HepG2 (cell line): Measurements from ENCODE around the gene KCNA3. TPM values are rescaled to one million over a fixed set of nuclear protein-coding genes. Genes with fewer than 3 reads are reported as not detected.

Source experiments
- ATAC-seq: fragments of 200-7000 bp; cut with Tn5 transposase; 3 replicates; pipeline ENCODE4 v1.9.1; 2020; ENCODE audit warnings: mild to moderate bottlenecking, moderate library complexity
- BruUV-seq: library from RNA; stranded (reverse); fragments of 400-500 nt; replicated peaks from 2 replicates; lab custom pipeline; 2021; lab: Mats Ljungman, UMichigan
- CTCF ChIA-PET: fragments of 300-600 bp; formaldehyde crosslinking; extraction: SDS; loops from one replicate; lab custom pipeline; 2021; ENCODE audit warnings: low total read pairs, inconsistent platforms, low intra/inter-chr PET ratio; lab: Yijun Ruan, JAX
- POLR2A ChIA-PET: fragments of 350-600 bp; sonication (Branson Sonifier 250); formaldehyde crosslinking; loops from one replicate; lab custom pipeline; 2020; ENCODE audit warnings: antibody characterized with exemption, inconsistent platforms; lab: Yijun Ruan, JAX
- DNase-seq: peaks from one replicate; pipeline ENCODE4 v3.0.0-alpha.2; 2015; ENCODE audit warnings: low spot score
- FAIRE-seq: peaks from 3 replicates; lab custom pipeline; 2011; peaks lifted over from hg19 to GRCh38; lab: Jason Lieb, UNC
- H2AFZ ChIP-seq: one replicate; pipeline ENCODE4 v1.6.1; 2011; ENCODE audit warnings: low read length, inconsistent platforms
- H3K27ac ChIP-seq: fragments of 300-600 bp; 3 replicates; pipeline ENCODE4 v1.8.0; 2011; ENCODE audit warnings: mixed run types, mild to moderate bottlenecking, mixed read lengths, low read length, inconsistent platforms; ENCODE audit not compliant: insufficient read depth; ENCODE audit errors: extremely low read length
- H3K27me3 ChIP-seq, 2 experiments: fragments of 200-600 bp in 1 of 2; 2 replicates in 1 of 2; 3 replicates in 1 of 2; pipeline versions ENCODE4 v1.6.0 to v1.8.0; 2011; ENCODE audit warnings: low read length in 2 of 2, mild to moderate bottlenecking in 2 of 2, moderate library complexity in 2 of 2, inconsistent platforms in 1 of 2; ENCODE audit not compliant: insufficient read depth in 2 of 2, control insufficient read depth in 1 of 2
- H3K36me3 ChIP-seq, 2 experiments: fragments of 200-600 bp in 1 of 2; replicated peaks in 1 of 2; 2 replicates in 1 of 2; 3 replicates in 1 of 2; pipeline versions ENCODE4 v1.5.1 to v1.8.0; 2011; ENCODE audit warnings: low read length in 2 of 2, inconsistent platforms in 1 of 2; ENCODE audit not compliant: insufficient read depth in 2 of 2, control insufficient read depth in 1 of 2
- H3K4me1 ChIP-seq: 2 replicates; pipeline ENCODE4 v1.5.1; 2012; ENCODE audit warnings: low read length, inconsistent platforms; ENCODE audit not compliant: insufficient read depth
- H3K4me2 ChIP-seq: 2 replicates; pipeline ENCODE4 v1.6.0; 2011; ENCODE audit warnings: low read depth, low read length, inconsistent platforms
- H3K4me3 ChIP-seq, 3 experiments: fragments of 200-600 bp in 1 of 3; sonication (generic), shearing (Covaris generic) in 1 of 3; replicated peaks in 1 of 3; 2 replicates each; pipeline ENCODE4 v1.5.1; 2011 to 2016; ENCODE audit warnings: low read length in 3 of 3, inconsistent platforms in 2 of 3, low read depth in 2 of 3, mild to moderate bottlenecking in 2 of 3, control low read depth in 1 of 3, mixed read lengths in 1 of 3; ENCODE audit not compliant: insufficient read depth in 1 of 3
- H3K79me2 ChIP-seq: one replicate; pipeline ENCODE4 v1.6.1; 2011; ENCODE audit warnings: low read length, inconsistent platforms; ENCODE audit not compliant: insufficient read depth
- H3K9ac ChIP-seq: 2 replicates; pipeline ENCODE4 v1.6.0; 2011; ENCODE audit warnings: mild to moderate bottlenecking, low read depth, low read length, inconsistent platforms; ENCODE audit not compliant: insufficient read depth
- H3K9me3 ChIP-seq: 2 replicates; pipeline ENCODE4 v1.5.1; 2012; ENCODE audit warnings: mild to moderate bottlenecking, low read length
- H4K20me1 ChIP-seq: 2 replicates; pipeline ENCODE4 v1.6.0; 2011; ENCODE audit warnings: inconsistent platforms, mild to moderate bottlenecking, low read length, moderate library complexity; ENCODE audit not compliant: insufficient read depth
- ARID2 ChIP-seq: sonication (generic); formaldehyde crosslinking; IDR thresholded peaks from 2 replicates; pipeline ENCODE4 v1.8.1; 2022; ENCODE audit warnings: mild to moderate bottlenecking, missing genetic modification reagents, borderline replicate concordance
- FOXP1 ChIP-seq, 2 experiments: fragments of 450-650 bp in 1 of 2; IDR thresholded peaks; 2 replicates each; pipeline ENCODE4 v1.6.1; 2017 to 2018; ENCODE audit warnings: antibody characterized with exemption in 1 of 2
- HNRNPL ChIP-seq: fragments of 200-400 bp; formaldehyde crosslinking; IDR thresholded peaks from 2 replicates; pipeline ENCODE4 v1.6.1; 2017; ENCODE audit warnings: mild to moderate bottlenecking, low read depth, low read length
- RORA ChIP-seq: sonication (generic); formaldehyde crosslinking; IDR thresholded peaks from 2 replicates; pipeline ENCODE4 v1.5.0; 2020; ENCODE audit warnings: mild to moderate bottlenecking, missing genetic modification reagents, moderate library complexity
- YEATS4 ChIP-seq: sonication (generic); formaldehyde crosslinking; IDR thresholded peaks from 2 replicates; pipeline ENCODE4 v1.4.0; 2020; ENCODE audit warnings: missing genetic modification reagents, borderline replicate concordance
- ZNF121 ChIP-seq: sonication (generic); formaldehyde crosslinking; IDR thresholded peaks from 2 replicates; pipeline ENCODE4 v1.5.0; 2020; ENCODE audit warnings: mild to moderate bottlenecking, missing genetic modification reagents
- ZNF274 ChIP-seq: sonication (generic); formaldehyde crosslinking; IDR thresholded peaks from 2 replicates; pipeline ENCODE4 v1.5.1; 2020; ENCODE audit warnings: mild to moderate bottlenecking, missing genetic modification reagents
- WGBS: methylation state at CpG from one replicate; pipeline ENCODE4 v1.1.6; 2017; ENCODE audit warnings: low lambda C conversion rate; 5-methylcytosine and 5-hydroxymethylcytosine counted together
- in situ Hi-C: cut with HindIII; loops from 2 replicates; pipeline ENCODE4 v1.10.0; 2017; ENCODE audit warnings: low pct_unique_long_range_greater_than_20kb; ENCODE audit not compliant: extremely low pct_ligation_motif_present
- intact Hi-C: fragments of 100-400 bp; cut with micrococcal nuclease; formaldehyde crosslinking; loops from one replicate; pipeline ENCODE4 v1.10.0; 2022; ENCODE audit not compliant: unreplicated experiment
- polyA plus RNA-seq, 8 experiments: library from polyadenylated mRNA; depleted of rRNA in 3 of 8; stranded (reverse) in 7 of 8; unstranded in 1 of 8; fragments of >200 nt; fragmentation: Illumina TruSeq in 4 of 8; extraction: Trizol in 4 of 8; gene quantifications; 2 replicates each; pipeline versions ENCODE4 v1.2.1 to v1.2.3, GENCODE V29; 2011 to 2016; ENCODE audit warnings: low read depth in 4 of 8, missing spikeins in 1 of 8, mixed read lengths in 1 of 8; ENCODE audit not compliant: insufficient read depth in 1 of 8
- total RNA-seq, 5 experiments: library from RNA; depleted of rRNA; stranded (reverse); fragments of >200 nt; fragmentation: Illumina TruSeq; extraction: Trizol; gene quantifications; 2 replicates each; pipeline ENCODE4 v1.2.3, GENCODE V29; 2016; ENCODE audit warnings: low read depth in 1 of 5
- TF ChIP-seq, protein P1 (sequence below): sonication (generic); formaldehyde crosslinking; IDR thresholded peaks from 2 replicates; pipeline ENCODE4 v1.8.1; 2023; ENCODE audit warnings: mild to moderate bottlenecking, missing genetic modification reagents, borderline replicate concordance
- TF ChIP-seq, protein P2 (sequence below): sonication (generic); formaldehyde crosslinking; IDR thresholded peaks from 2 replicates; pipeline ENCODE4 v1.5.1; 2020; ENCODE audit warnings: mild to moderate bottlenecking, missing genetic modification reagents, borderline replicate concordance
- TF ChIP-seq, protein P3 (sequence below), 2 experiments: sonication (generic) in 1 of 2; formaldehyde crosslinking in 1 of 2; IDR thresholded peaks; 2 replicates each; pipeline versions ENCODE4 v1.5.1 to v1.6.1; 2011 to 2020; ENCODE audit warnings: borderline replicate concordance in 1 of 2, low read depth in 1 of 2, low read length in 1 of 2, mild to moderate bottlenecking in 1 of 2, missing genetic modification reagents in 1 of 2, moderate library complexity in 1 of 2
- TF ChIP-seq, protein P4 (sequence below): sonication (generic); IDR thresholded peaks from 2 replicates; pipeline ENCODE4 v1.6.1; 2016; ENCODE audit warnings: low read depth, borderline replicate concordance

The KCNA3 gene
- total and polyA plus RNA-seq, 2 of the 13 experiments (the other 11 are each of a cell fraction or from before 2014, with no cell fraction given) = not detected

DNA sequence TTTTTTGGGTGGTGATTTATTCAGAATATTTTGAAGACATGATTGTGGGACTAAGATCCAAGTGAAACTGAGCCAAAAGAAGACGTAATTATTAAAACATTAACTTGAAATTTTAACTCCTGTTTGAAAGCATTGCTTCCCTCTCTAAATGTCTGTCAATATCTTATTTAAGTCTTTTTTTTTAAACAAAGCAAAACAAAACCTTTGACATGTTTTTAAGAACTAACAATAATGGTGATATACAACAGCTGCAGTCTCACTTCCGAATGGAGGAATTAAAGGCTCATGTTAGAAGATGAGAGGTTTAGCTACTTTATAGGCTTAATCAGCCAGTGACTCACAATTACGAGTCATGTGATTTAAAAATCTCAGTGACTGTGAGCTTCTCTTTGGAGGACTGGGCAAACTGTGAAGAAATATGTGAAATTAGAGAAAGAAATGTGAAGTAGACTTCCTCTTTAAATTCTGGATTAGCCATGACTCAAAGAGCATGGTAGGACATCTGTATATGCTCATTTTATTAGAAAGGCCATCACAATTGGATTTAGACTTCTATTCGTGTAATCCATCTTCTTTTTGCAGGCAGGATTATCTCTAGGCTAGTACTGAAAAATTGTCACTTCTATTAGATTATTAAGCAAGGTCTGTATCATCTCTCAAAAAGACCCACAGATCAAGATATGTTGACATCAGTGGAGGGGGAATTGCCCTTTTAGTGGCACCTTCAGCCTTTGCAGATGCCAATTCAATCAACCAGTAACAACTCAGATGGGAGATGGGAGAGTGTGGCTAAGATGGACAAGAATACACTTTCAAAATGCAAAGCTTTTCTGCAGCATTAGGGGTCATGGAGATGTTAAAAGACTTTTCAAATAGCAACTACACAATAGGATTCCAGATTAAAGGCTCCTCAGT, 28.7 kb downstream of the KCNA3 start:
- FAIRE-seq = no peak
- Histone ChIP-seq H3K4me3 (no peak overlapping the region), H3K27ac (no peak overlapping the region), H3K36me3 (no peaks in the 10 kb centered on the region), H4K20me1 (no peaks in the 10 kb centered on the region), H3K27me3 (no peaks in the 10 kb centered on the region), H3K9me3 (no peaks in the 10 kb centered on the region), H2AFZ (no peak overlapping the region), H3K4me1 (no peaks in the 10 kb centered on the region), H3K9ac (no peak overlapping the region), H3K79me2 (no peaks in the 10 kb centered on the region), H3K4me2 (no peak overlapping the region)
- WGBS = 4% methylated on average over 4 of the region's 4 CpGs
- no peak for TF ChIP-seq YEATS4 (CRISPR knock-in tag)
- no peak for TF ChIP-seq ZNF121
- no peak for TF ChIP-seq RORA (CRISPR knock-in tag)
- TF ChIP-seq, protein P1, sequence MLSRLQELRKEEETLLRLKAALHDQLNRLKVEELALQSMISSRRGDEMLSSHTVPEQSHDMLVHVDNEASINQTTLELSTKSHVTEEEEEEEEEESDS (CRISPR knock-in tag) = no peak
- TF ChIP-seq, protein P2, sequence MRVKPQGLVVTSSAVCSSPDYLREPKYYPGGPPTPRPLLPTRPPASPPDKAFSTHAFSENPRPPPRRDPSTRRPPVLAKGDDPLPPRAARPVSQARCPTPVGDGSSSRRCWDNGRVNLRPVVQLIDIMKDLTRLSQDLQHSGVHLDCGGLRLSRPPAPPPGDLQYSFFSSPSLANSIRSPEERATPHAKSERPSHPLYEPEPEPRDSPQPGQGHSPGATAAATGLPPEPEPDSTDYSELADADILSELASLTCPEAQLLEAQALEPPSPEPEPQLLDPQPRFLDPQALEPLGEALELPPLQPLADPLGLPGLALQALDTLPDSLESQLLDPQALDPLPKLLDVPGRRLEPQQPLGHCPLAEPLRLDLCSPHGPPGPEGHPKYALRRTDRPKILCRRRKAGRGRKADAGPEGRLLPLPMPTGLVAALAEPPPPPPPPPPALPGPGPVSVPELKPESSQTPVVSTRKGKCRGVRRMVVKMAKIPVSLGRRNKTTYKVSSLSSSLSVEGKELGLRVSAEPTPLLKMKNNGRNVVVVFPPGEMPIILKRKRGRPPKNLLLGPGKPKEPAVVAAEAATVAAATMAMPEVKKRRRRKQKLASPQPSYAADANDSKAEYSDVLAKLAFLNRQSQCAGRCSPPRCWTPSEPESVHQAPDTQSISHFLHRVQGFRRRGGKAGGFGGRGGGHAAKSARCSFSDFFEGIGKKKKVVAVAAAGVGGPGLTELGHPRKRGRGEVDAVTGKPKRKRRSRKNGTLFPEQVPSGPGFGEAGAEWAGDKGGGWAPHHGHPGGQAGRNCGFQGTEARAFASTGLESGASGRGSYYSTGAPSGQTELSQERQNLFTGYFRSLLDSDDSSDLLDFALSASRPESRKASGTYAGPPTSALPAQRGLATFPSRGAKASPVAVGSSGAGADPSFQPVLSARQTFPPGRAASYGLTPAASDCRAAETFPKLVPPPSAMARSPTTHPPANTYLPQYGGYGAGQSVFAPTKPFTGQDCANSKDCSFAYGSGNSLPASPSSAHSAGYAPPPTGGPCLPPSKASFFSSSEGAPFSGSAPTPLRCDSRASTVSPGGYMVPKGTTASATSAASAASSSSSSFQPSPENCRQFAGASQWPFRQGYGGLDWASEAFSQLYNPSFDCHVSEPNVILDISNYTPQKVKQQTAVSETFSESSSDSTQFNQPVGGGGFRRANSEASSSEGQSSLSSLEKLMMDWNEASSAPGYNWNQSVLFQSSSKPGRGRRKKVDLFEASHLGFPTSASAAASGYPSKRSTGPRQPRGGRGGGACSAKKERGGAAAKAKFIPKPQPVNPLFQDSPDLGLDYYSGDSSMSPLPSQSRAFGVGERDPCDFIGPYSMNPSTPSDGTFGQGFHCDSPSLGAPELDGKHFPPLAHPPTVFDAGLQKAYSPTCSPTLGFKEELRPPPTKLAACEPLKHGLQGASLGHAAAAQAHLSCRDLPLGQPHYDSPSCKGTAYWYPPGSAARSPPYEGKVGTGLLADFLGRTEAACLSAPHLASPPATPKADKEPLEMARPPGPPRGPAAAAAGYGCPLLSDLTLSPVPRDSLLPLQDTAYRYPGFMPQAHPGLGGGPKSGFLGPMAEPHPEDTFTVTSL (CRISPR knock-in tag) = no peak
- no peak for TF ChIP-seq HNRNPL
- TF ChIP-seq, protein P3, sequence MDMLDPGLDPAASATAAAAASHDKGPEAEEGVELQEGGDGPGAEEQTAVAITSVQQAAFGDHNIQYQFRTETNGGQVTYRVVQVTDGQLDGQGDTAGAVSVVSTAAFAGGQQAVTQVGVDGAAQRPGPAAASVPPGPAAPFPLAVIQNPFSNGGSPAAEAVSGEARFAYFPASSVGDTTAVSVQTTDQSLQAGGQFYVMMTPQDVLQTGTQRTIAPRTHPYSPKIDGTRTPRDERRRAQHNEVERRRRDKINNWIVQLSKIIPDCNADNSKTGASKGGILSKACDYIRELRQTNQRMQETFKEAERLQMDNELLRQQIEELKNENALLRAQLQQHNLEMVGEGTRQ (IDR thresholded peaks at IDR 0.05; ENCODE audit: low read depth, low read length) = no peak
- TF ChIP-seq, protein P3 (CRISPR knock-in tag; IDR thresholded peaks at IDR 0.05; ENCODE audit: borderline replicate concordance) = no peak
- TF ChIP-seq ARID2 = no peak
- TF ChIP-seq ZNF274 (CRISPR knock-in tag) = no peak
- TF ChIP-seq, protein P4, sequence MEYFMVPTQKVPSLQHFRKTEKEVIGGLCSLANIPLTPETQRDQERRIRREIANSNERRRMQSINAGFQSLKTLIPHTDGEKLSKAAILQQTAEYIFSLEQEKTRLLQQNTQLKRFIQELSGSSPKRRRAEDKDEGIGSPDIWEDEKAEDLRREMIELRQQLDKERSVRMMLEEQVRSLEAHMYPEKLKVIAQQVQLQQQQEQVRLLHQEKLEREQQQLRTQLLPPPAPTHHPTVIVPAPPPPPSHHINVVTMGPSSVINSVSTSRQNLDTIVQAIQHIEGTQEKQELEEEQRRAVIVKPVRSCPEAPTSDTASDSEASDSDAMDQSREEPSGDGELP = no peak
- no peak for TF ChIP-seq FOXP1 (IDR thresholded peaks at IDR 0.05)
- TF ChIP-seq FOXP1 (CRISPR knock-in tag; IDR thresholded peaks at IDR 0.05) = no peak
- no peak for DNase-seq
- ChIA-PET POLR2A (no interaction called here), CTCF (no interaction called here)
- ATAC-seq = no peak
- intact Hi-C loops (no loop called here), in situ Hi-C loops (no loop called here)
- BruUV-seq = no TSS peak
